Ascending aorta (tissue), 2 donors: ENCODE results near the gene PHLDB2. TPM values are rescaled to one million over a fixed set of nuclear protein-coding genes. Genes with fewer than 3 reads are reported as not detected.
A peak's percentile ranks its signal among the peaks of the same experiment; 100 is the strongest.

Experiments
- DNase-seq, 2 donors: peaks; one replicate each; pipeline ENCODE4 v3.0.0-alpha.2; 2019; ENCODE audit warnings: low spot score in 2 of 2
- H3K27ac ChIP-seq, 2 donors: fragments of 200-600 bp; sonication (generic); one replicate each; pipeline ENCODE4 v1.5.1; 2016 to 2017; ENCODE audit warnings: mild to moderate bottlenecking in 1 of 2
- H3K27me3 ChIP-seq: fragments of 200-600 bp; sonication (generic); one replicate; pipeline ENCODE4 v1.5.1; 2017
- H3K36me3 ChIP-seq, 2 donors: fragments of 200-600 bp; sonication (generic); one replicate each; pipeline ENCODE4 v1.5.1; 2016
- H3K4me1 ChIP-seq, 2 donors: fragments of 200-600 bp; sonication (generic); one replicate each; pipeline ENCODE4 v1.5.1; 2016 to 2017; ENCODE audit warnings: mild to moderate bottlenecking in 1 of 2
- H3K4me3 ChIP-seq, 2 donors: fragments of 200-600 bp; sonication (generic); one replicate each; pipeline ENCODE4 v1.5.1; 2016 to 2017; ENCODE audit warnings: mild to moderate bottlenecking in 1 of 2
- H3K9me3 ChIP-seq, 2 donors: fragments of 200-600 bp; sonication (generic); one replicate each; pipeline ENCODE4 v1.5.1; 2016
- CTCF ChIP-seq, 3 experiments: fragments of 200-600 bp in 2 of 3; fragments of 450-650 bp in 1 of 3; sonication (generic) in 2 of 3; IDR thresholded peaks; one replicate each; pipeline ENCODE4 v1.5.1; 2016 to 2019; ENCODE audit warnings: antibody characterized with exemption in 3 of 3, mild to moderate bottlenecking in 1 of 3, moderate library complexity in 1 of 3
- intact Hi-C: fragments of 100-400 bp; cut with DNase I; formaldehyde crosslinking; loops from one replicate; pipeline ENCODE4 v1.15.1; 2023
- total RNA-seq: library from RNA; depleted of rRNA; stranded (reverse); fragments of >200 nt; gene quantifications from one replicate; pipeline ENCODE4 v1.1.0, GENCODE V29; 2016

PHLDB2 gene
- total RNA-seq, 1 donor from 2014 or later, result 58.6 TPM

DNA sequence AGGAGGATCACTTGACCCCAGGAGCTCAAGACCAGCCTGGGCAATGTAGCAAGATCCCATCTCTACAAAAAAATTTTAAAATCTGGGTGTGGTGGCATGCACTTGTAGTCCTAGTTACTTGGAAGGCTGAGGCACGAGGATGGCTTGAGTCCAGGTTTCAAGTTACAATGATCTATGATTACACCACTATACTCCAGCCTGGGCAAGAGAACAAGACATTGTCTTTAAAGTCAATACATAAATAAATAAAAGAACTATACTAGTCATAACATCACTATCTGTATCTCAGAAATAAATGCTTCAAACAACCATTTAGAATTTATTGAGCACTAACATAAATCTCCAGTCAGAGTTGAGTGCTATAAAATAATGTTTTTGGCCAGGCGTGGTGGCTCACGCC is 8.5 kb upstream of the PHLDB2 start:
- Histone ChIP-seq H3K27me3 (no peaks in the 10 kb centered on the region), H3K4me1 (peaks cover 0 to 9% of the 10 kb centered on the region in 2 donors), H3K27ac (no peak overlapping the region), H3K36me3 (no peaks in the 10 kb centered on the region), H3K4me3 (no peak overlapping the region), H3K9me3 (no peaks in the 10 kb centered on the region)
- intact Hi-C loops, result no loop called here
- DNase-seq, result no peak
- TF ChIP-seq CTCF (IDR thresholded peaks at IDR 0.05), result no peak

DNA sequence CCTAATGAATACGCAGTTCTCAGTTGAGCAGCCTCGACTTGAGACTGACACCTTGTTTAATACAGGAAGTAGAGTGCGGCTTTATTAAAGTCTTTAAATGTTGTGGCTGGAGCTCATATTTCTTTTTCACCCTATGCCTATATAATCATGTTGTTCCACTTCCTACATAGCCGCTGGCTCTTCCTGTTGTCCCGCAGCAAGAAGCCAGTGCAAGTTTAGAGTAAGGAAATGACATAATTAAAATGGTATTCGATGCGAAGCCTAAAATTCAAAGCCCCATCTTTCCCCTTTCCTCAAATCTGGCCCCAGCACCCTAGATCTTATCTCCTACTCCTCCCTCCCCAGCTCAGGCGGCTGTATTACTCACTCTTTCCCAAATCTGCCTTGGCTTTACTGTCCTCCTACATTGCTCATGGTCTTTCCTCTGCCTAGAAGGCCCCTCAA is 7.5 kb upstream of the PHLDB2 start:
- H3K27ac ChIP-seq, result peak overlapping the region; percentile 36 to 60
- peaks cover 0 to 9% of the 10 kb centered on the region in 2 donors for H3K4me1 ChIP-seq
- H3K4me3 ChIP-seq, result no peak overlapping the region
- H3K9me3 ChIP-seq, result no peaks in the 10 kb centered on the region
- no peak for TF ChIP-seq CTCF (IDR thresholded peaks at IDR 0.05)
- H3K27me3 ChIP-seq, result no peaks in the 10 kb centered on the region
- DNase-seq, result no peak
- H3K36me3 ChIP-seq, result no peaks in the 10 kb centered on the region
- intact Hi-C loops, result no loop called here

- no peak for TF ChIP-seq CTCF (IDR thresholded peaks at IDR 0.05)
- peak overlapping the region in 1 of 2 donors; percentile 9 for H3K27ac ChIP-seq
- H3K36me3 ChIP-seq, result no peaks in the 10 kb centered on the region
- intact Hi-C loops, result no loop called here
- H3K27me3 ChIP-seq, result no peaks in the 10 kb centered on the region
- no peak for DNase-seq
- H3K4me3 ChIP-seq, result no peak overlapping the region
- H3K9me3 ChIP-seq, result no peaks in the 10 kb centered on the region
- H3K4me1 ChIP-seq, result peaks cover 0 to 9% of the 10 kb centered on the region in 2 donors
Measured at GRCh38 chr3:111852540-111852939, 6.5 kb upstream of the PHLDB2 start.

DNA sequence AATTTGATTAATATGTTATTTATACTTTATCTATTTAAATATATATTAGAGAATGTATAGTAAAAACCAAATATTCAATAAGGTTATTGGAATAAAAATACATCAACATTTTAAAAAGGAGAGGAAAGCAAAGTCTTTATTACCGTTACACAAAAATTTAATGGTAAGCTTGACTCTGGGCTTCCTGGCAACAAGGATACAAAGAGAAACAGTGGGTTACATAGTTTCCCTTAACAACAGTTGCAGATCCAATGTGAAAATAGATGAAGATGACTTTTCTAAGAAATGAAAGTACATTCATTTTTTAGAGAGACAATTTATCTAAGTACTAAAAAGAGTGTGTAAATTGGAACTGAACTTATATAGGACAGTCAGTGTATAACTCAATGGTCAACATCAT is 6.0 kb upstream of the PHLDB2 start:
- no peak for DNase-seq
- intact Hi-C loops, result no loop called here
- Histone ChIP-seq H3K9me3 (no peaks in the 10 kb centered on the region), H3K4me3 (no peak overlapping the region), H3K27me3 (no peaks in the 10 kb centered on the region), H3K27ac (no peak overlapping the region), H3K36me3 (no peaks in the 10 kb centered on the region), H3K4me1 (peaks cover 0 to 9% of the 10 kb centered on the region in 2 donors)
- no peak for TF ChIP-seq CTCF (IDR thresholded peaks at IDR 0.05)

DNA sequence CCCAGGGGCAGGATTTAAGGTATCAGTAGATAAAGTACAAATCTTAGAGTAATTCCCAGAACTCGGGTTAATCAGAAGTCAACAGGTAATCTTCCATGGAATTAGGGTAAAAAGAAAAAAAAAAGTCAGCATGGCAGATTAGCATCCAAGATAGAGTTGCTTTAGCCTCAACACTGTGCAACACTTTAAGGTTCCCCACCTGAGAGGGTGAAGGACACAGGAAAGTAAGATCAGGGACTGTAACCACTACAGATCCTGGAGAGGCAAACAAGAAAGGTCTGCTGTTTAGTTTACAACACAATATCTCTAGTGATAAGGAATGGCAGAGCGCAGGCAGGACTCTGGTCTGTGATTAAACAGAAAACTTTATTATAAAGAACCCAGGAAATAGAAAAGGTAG is 4.1 kb upstream of the PHLDB2 start:
- TF ChIP-seq CTCF (IDR thresholded peaks at IDR 0.05), result no peak
- no peak overlapping the region for H3K27ac ChIP-seq
- intact Hi-C loops, result no loop called here

GRCh38 chr3:111856501-111856900 is 2.6 kb upstream of the PHLDB2 start:
- no peaks in the 10 kb centered on the region for H3K9me3 ChIP-seq
- H3K4me3 ChIP-seq, result no peak overlapping the region
- intact Hi-C loops, result no loop called here
- no peak overlapping the region for H3K27ac ChIP-seq
- no peak for TF ChIP-seq CTCF (IDR thresholded peaks at IDR 0.05)
- no peaks in the 10 kb centered on the region for H3K36me3 ChIP-seq
- no peak for DNase-seq
- no peaks in the 10 kb centered on the region for H3K27me3 ChIP-seq
- peaks cover 0 to 9% of the 10 kb centered on the region in 2 donors for H3K4me1 ChIP-seq

More for the DNA sequence above, 4.1 kb upstream of the PHLDB2 start:
- H3K4me3 ChIP-seq, result no peak overlapping the region
- no peak for DNase-seq
- H3K9me3 ChIP-seq, result no peaks in the 10 kb centered on the region
- no peaks in the 10 kb centered on the region for H3K27me3 ChIP-seq
- H3K4me1 ChIP-seq, result peaks cover 0 to 9% of the 10 kb centered on the region in 2 donors
- no peaks in the 10 kb centered on the region for H3K36me3 ChIP-seq
